Mesendoderm (in vitro differentiated cells): ENCODE results near the gene TGOLN2.
"Not testable (repeated sequence)": the region's sequence is repeated elsewhere in the genome, so short reads cannot be mapped to it uniquely, and the experiment has no call there.

Experiments used
- DNase-seq: peaks from one replicate; pipeline ENCODE4 v3.0.0; 2013
- H2AK5ac ChIP-seq: 2 replicates; pipeline ENCODE4 v1.6.1; 2013; ENCODE audit warnings: low read length, inconsistent platforms
- H2BK120ac ChIP-seq: 2 replicates; pipeline ENCODE4 v1.6.1; 2013; ENCODE audit warnings: low read depth, mild to moderate bottlenecking, low read length, moderate library complexity, mixed read lengths
- H2BK15ac ChIP-seq: replicated peaks from 2 replicates; pipeline ENCODE4 v1.6.1; 2013; ENCODE audit warnings: low read depth, mild to moderate bottlenecking, moderate library complexity
- H2BK5ac ChIP-seq: 2 replicates; pipeline ENCODE4 v1.6.1; 2013; ENCODE audit warnings: low read length, inconsistent platforms
- H3K18ac ChIP-seq: 2 replicates; pipeline ENCODE4 v1.6.1; 2013; ENCODE audit warnings: mild to moderate bottlenecking, low read length, mixed read lengths
- H3K23ac ChIP-seq: one replicate; pipeline ENCODE4 v1.6.1; 2013; ENCODE audit warnings: low read length
- H3K27ac ChIP-seq: 2 replicates; pipeline ENCODE4 v1.5.1; 2013; ENCODE audit warnings: low read depth, mild to moderate bottlenecking, inconsistent platforms, low read length, moderate library complexity
- H3K27me3 ChIP-seq: 2 replicates; pipeline ENCODE4 v1.6.1; 2013; ENCODE audit warnings: low read length, control low read depth, mild to moderate bottlenecking, inconsistent platforms; ENCODE audit not compliant: insufficient read depth, poor library complexity
- H3K36me3 ChIP-seq: 2 replicates; pipeline ENCODE4 v1.6.1; 2013; ENCODE audit warnings: low read length, inconsistent platforms; ENCODE audit not compliant: control insufficient read depth, insufficient read depth
- H3K4ac ChIP-seq: one replicate; pipeline ENCODE4 v1.6.1; 2013; ENCODE audit warnings: low read depth, mild to moderate bottlenecking, low read length, moderate library complexity
- H3K4me1 ChIP-seq: 2 replicates; pipeline ENCODE4 v1.6.1; 2013; ENCODE audit warnings: low read depth, low read length, inconsistent platforms; ENCODE audit not compliant: control insufficient read depth
- H3K4me2 ChIP-seq: 2 replicates; pipeline ENCODE4 v1.6.1; 2013; ENCODE audit warnings: low read length
- H3K4me3 ChIP-seq: 2 replicates; pipeline ENCODE4 v1.5.1; 2013; ENCODE audit warnings: mild to moderate bottlenecking, low read length
- H3K56ac ChIP-seq: one replicate; pipeline ENCODE4 v1.6.1; 2013; ENCODE audit warnings: low read length
- H3K79me1 ChIP-seq: 2 replicates; pipeline ENCODE4 v1.6.1; 2013; ENCODE audit warnings: low read length, inconsistent platforms
- H3K79me2 ChIP-seq: 2 replicates; pipeline ENCODE4 v1.6.1; 2013; ENCODE audit warnings: mild to moderate bottlenecking, low read length; ENCODE audit not compliant: control insufficient read depth, insufficient read depth
- H3K9ac ChIP-seq: 2 replicates; pipeline ENCODE4 v1.6.1; 2013; ENCODE audit warnings: low read length, inconsistent platforms
- H4K5ac ChIP-seq: one replicate; pipeline ENCODE4 v1.6.1; 2013; ENCODE audit warnings: low read length
- H4K8ac ChIP-seq: one replicate; pipeline ENCODE4 v1.6.1; 2013; ENCODE audit warnings: low read depth, mild to moderate bottlenecking, control low read depth, low read length, moderate library complexity
- WGBS: extraction: QIAGEN DNeasy Blood & Tissue Kit; methylation state at CpG from one replicate; pipeline ENCODE4 v1.1.7; 2013; ENCODE audit warnings: low lambda C conversion rate, missing lambda C conversion rate; ENCODE audit not compliant: insufficient coverage; ENCODE audit errors: extremely low coverage; 5-methylcytosine and 5-hydroxymethylcytosine counted together

TGOLN2 gene

DNA sequence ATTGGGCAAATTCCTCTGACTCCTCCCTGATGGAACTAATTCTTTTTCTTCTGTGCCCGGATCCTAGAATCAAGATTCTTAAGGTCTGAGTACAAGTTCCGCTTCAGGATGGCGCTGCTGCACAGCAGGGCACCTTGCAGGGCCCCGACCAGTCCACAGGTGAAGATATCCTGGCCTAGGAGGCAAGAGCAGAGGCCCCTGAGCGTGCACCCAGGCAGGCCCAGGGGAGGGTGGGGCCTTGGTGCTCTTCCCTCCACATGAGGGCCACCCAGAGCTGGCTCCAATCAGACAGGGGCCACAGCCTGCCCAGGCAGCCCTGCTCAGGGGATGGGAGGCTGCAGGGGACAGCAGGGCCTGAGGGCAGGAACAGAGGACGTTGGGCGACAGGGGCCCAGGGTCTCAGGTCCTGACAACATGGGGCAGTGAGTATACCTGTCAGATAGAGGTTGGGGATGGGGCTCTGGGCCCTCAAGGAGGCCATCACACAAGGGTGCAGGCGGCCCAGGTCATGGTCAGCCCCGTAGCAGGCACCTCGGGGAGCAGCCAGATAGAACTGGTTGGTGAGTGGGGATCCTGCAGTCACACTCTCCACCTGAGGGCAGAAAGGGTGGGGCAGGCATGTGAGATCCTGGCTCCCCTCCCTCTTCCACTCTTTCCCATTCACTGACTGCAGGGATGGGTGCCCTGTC is 15.6 kb upstream of the TGOLN2 start:
- not testable (repeated sequence) for H3K27ac ChIP-seq, H3K56ac ChIP-seq, H4K5ac ChIP-seq, H3K79me2 ChIP-seq, H2BK120ac ChIP-seq, H3K4ac ChIP-seq, H2AK5ac ChIP-seq, H3K36me3 ChIP-seq, H2BK15ac ChIP-seq, H3K4me1 ChIP-seq, H3K18ac ChIP-seq, H3K27me3 ChIP-seq, H3K4me2 ChIP-seq, H3K9ac ChIP-seq, H2BK5ac ChIP-seq, DNase-seq, H3K4me3 ChIP-seq, H3K79me1 ChIP-seq, H3K23ac ChIP-seq, H4K8ac ChIP-seq
- WGBS, result no CpG with 5 or more reads among the region's 10 CpGs

DNA sequence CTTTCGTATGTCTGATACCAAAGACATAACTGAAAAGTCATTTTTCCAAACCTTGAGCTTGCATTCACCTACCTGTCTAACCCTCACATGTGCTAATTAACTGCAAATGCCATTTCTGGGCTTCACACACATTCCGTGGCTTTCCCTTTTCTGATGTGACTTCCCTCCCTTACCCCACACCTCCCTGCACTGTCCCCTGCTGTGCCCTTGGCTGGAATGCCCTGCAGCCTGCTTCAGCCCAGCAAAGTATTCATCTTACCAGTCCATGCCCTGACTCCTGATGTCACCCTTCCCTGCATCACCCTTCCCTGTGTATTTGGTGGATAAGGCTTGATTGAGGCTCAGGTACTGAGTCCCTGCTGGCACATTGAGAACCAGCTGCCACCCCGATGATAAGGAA is 14.4 kb upstream of the TGOLN2 start:
- no peak overlapping the region for H4K8ac ChIP-seq

DNA sequence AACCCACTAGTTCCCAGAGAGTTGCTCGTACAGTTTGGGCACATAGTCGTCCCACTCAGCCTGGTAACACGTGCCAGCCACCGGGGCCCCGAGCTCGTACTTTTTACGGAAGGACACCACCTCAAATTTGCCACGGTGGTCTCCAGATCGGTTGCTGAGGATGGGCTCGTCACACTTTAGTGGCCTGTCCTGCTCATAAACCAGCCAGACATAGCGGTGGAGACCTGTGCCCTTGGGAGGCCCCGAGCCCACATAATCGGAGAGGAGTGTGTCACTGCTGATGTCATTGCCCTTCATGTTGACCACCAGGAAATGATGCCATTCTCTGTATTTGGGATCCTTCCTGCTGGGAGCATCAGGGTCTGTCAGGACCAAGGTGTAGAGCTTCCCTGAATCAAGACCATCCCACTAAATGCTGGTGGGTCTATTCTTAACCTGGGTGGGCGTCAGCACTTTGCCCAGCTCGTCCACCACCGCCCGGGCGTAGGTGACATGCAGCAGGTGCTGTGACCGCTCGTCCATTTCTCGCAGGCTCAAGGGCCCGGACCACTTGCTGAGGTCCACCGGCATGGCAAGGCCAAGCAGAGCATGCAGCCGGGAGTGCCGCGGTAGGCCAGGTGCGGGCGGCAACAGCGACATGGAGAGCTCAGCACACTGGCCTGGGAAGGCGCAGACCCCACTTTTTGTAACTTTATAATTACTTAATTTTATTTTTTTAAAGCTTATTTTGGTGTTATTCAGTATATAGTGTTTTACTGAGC is 13.7 kb upstream of the TGOLN2 start:
- no peak overlapping the region for H2BK5ac ChIP-seq
- no peak overlapping the region for H3K4ac ChIP-seq
- H3K4me3 ChIP-seq, result no peak overlapping the region
- H2AK5ac ChIP-seq, result no peak overlapping the region
- no peak overlapping the region for H2BK15ac ChIP-seq
- no peaks in the 10 kb centered on the region for H3K79me1 ChIP-seq
- no peak overlapping the region for H3K18ac ChIP-seq
- H3K4me1 ChIP-seq, result no peaks in the 10 kb centered on the region
- no peak overlapping the region for H3K9ac ChIP-seq
- DNase-seq, result no peak
- H4K5ac ChIP-seq, result no peak overlapping the region
- no peaks in the 10 kb centered on the region for H3K27me3 ChIP-seq
- no peak overlapping the region for H3K23ac ChIP-seq
- peaks cover 2% of the 10 kb centered on the region for H3K36me3 ChIP-seq
- H3K4me2 ChIP-seq, result no peak overlapping the region
- H4K8ac ChIP-seq, result no peak overlapping the region
- no peaks in the 10 kb centered on the region for H3K79me2 ChIP-seq
- no peak overlapping the region for H3K56ac ChIP-seq
- no peak overlapping the region for H2BK120ac ChIP-seq
- H3K27ac ChIP-seq, result no peak overlapping the region
- WGBS, result no CpG with 5 or more reads among the region's 30 CpGs

More for the DNA sequence above, 14.4 kb upstream of the TGOLN2 start:
- Histone ChIP-seq H3K4me1 (no peaks in the 10 kb centered on the region), H2BK120ac (no peak overlapping the region), H3K4ac (no peak overlapping the region), H3K79me1 (no peaks in the 10 kb centered on the region), H2BK5ac (no peak overlapping the region), H4K5ac (no peak overlapping the region), H3K9ac (no peak overlapping the region), H3K4me3 (no peak overlapping the region), H2AK5ac (no peak overlapping the region), H3K4me2 (no peak overlapping the region), H3K79me2 (no peaks in the 10 kb centered on the region), H3K36me3 (peaks cover 4% of the 10 kb centered on the region), H3K23ac (no peak overlapping the region), H2BK15ac (no peak overlapping the region), H3K18ac (no peak overlapping the region), H3K27ac (no peak overlapping the region), H3K27me3 (no peaks in the 10 kb centered on the region), H3K56ac (no peak overlapping the region)
- DNase-seq, result peak; percentile 22
- WGBS, result no CpG with 5 or more reads among the region's 3 CpGs

DNA sequence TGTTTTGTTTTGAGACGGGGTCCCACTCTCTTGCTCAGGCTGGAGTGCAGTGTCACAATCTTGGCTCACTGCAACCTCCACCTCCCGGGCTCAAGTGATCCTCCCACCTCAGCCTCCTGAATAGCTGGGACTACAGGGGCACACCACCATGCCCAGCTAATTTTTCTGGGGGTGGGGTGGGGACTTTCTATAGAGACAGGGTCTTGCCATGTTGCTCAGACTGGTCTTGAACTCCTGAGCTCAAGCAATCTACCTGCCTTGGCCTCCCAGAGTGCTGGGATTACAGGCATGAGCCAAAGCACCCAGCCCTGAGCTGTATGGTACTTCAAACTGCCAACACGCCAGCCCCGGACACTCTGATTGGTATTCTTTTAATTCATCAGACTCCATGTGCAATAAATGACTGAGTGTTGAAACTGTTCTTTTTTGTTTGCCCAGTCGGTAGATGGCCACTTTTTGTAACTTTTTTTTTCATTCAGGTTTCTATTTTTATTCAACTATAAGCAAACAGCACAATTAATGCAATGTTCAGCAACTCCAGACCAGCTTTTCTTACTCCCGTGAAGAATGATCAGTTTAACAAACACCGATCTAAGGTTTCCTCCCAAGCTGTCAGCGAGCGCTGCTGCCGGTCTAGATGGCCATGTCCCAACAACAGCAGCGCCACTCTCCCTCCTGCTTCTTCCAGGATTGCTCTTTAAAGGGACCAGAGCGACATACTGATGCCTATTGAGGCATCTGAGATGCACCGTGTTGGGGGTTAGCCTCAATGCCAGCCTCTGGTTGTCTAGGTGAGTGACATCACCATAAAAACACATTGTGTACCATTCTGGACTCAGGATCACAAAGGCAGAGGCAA is 12.5 kb upstream of the TGOLN2 start:
- Histone ChIP-seq H3K79me2 (no peaks in the 10 kb centered on the region), H3K9ac (no peak overlapping the region), H4K8ac (no peak overlapping the region), H3K27ac (no peak overlapping the region), H4K5ac (no peak overlapping the region), H2BK5ac (no peak overlapping the region), H2BK15ac (no peak overlapping the region), H3K4me3 (no peak overlapping the region), H3K79me1 (no peaks in the 10 kb centered on the region), H2AK5ac (no peak overlapping the region), H3K23ac (no peak overlapping the region), H3K27me3 (no peaks in the 10 kb centered on the region), H3K4me1 (no peaks in the 10 kb centered on the region), H3K4me2 (no peak overlapping the region), H2BK120ac (no peak overlapping the region), H3K36me3 (peaks cover 2% of the 10 kb centered on the region), H3K4ac (no peak overlapping the region), H3K18ac (no peak overlapping the region), H3K56ac (no peak overlapping the region)
- no peak for DNase-seq
- no CpG with 5 or more reads among the region's 13 CpGs for WGBS

DNA sequence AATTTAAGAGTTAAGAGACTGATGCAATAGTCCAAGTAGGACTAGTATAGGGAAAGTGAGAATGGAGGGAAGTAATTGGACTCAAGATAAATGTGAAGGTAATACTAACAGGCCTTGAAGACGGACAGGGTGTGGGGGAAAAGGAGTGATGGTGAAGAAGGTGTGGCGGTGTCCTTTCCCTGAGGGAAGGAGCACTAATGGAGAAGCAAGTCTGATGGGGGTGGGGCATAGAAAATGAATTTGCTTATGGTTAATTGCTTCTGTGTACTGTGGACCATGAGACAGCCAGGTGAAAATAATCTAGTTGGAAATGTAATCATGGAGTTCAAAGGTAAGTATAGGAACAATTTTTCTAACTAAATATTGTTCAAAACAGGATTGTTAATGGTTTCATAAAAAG is 7.1 kb upstream of the TGOLN2 start:
- Histone ChIP-seq H3K4me3 (no peak overlapping the region), H3K36me3 (no peaks in the 10 kb centered on the region), H3K79me2 (no peaks in the 10 kb centered on the region), H3K9ac (no peak overlapping the region), H2BK15ac (no peak overlapping the region), H3K4ac (no peak overlapping the region), H3K18ac (no peak overlapping the region), H4K5ac (no peak overlapping the region), H3K4me1 (no peaks in the 10 kb centered on the region), H3K23ac (no peak overlapping the region), H2AK5ac (no peak overlapping the region), H3K56ac (no peak overlapping the region), H3K4me2 (no peak overlapping the region), H4K8ac (no peak overlapping the region), H3K79me1 (no peaks in the 10 kb centered on the region), H2BK120ac (no peak overlapping the region), H3K27ac (no peak overlapping the region), H3K27me3 (no peaks in the 10 kb centered on the region), H2BK5ac (no peak overlapping the region)
- no peak for DNase-seq
- WGBS, result no CpG with 5 or more reads among the region's 2 CpGs
